OCI-LY3 (cell line): Measurements from ENCODE around the gene DESI1.

Experiments used
- H2AFZ ChIP-seq: fragments of 200-600, 300-600 bp; shearing (Covaris generic); 2 replicates; pipeline ENCODE4 v1.6.0; 2014; ENCODE audit warnings: antibody characterized with exemption, low read depth, low read length
- H3K27ac ChIP-seq: fragments of 200-600, 300-600 bp; sonication (generic); 2 replicates; pipeline ENCODE4 v1.5.1; 2014; ENCODE audit warnings: mild to moderate bottlenecking, low read length, moderate library complexity, mixed read lengths
- H3K27me3 ChIP-seq: fragments of 200-600, 300-600 bp; sonication (generic); 2 replicates; pipeline ENCODE4 v1.6.1; 2014; ENCODE audit warnings: low read depth, low read length, mixed read lengths
- H3K36me3 ChIP-seq: fragments of 200-600, 300-600 bp; sonication (generic); replicated peaks from 2 replicates; pipeline ENCODE3; 2014; ENCODE audit warnings: low read depth, low read length, mixed read lengths
- H3K4me1 ChIP-seq: fragments of 300-600, 200-600 bp; sonication (generic); 2 replicates; pipeline ENCODE4 v1.6.1; 2014; ENCODE audit warnings: low read length, mixed read lengths
- H3K4me2 ChIP-seq: fragments of 200-600, 300-600 bp; sonication (generic); 2 replicates; pipeline ENCODE4 v1.6.1; 2014; ENCODE audit warnings: low read length, mixed read lengths
- H3K4me3 ChIP-seq: fragments of 300-600, 200-600 bp; sonication (generic); 2 replicates; pipeline ENCODE4 v1.5.1; 2014; ENCODE audit warnings: antibody characterized with exemption, mild to moderate bottlenecking, low read length, moderate library complexity
- H3K79me2 ChIP-seq: fragments of 300-600, 200-600 bp; shearing (Covaris generic); 2 replicates; pipeline ENCODE4 v1.6.1; 2014; ENCODE audit warnings: mild to moderate bottlenecking, low read length, mixed read lengths
- H3K9ac ChIP-seq: fragments of 300-600, 200-600 bp; shearing (Covaris generic); 2 replicates; pipeline ENCODE4 v1.6.0; 2014; ENCODE audit warnings: mild to moderate bottlenecking, low read length, moderate library complexity
- H3K9me3 ChIP-seq: fragments of 200-600, 300-600 bp; shearing (Covaris generic); 2 replicates; pipeline ENCODE4 v1.6.1; 2014; ENCODE audit warnings: low read length, mixed read lengths; ENCODE audit not compliant: insufficient read depth
- H4K20me1 ChIP-seq: fragments of 200-600, 300-600 bp; sonication (generic); 2 replicates; pipeline ENCODE4 v1.6.1; 2016; ENCODE audit warnings: low read length, mixed read lengths; ENCODE audit not compliant: insufficient read depth
- EZH2phosphoT487 ChIP-seq: fragments of 200-600 bp; shearing (Covaris generic); IDR thresholded peaks from 2 replicates; pipeline ENCODE4 v1.6.1; 2018; ENCODE audit warnings: antibody characterized with exemption, mixed run types, low read depth
- TF ChIP-seq, protein P1 (sequence below): fragments of 200-600, 300-600 bp; sonication (generic); IDR thresholded peaks from 2 replicates; pipeline ENCODE4 v1.5.1; 2014; ENCODE audit warnings: antibody characterized with exemption, low read length, low read depth

Gene DESI1

DNA sequence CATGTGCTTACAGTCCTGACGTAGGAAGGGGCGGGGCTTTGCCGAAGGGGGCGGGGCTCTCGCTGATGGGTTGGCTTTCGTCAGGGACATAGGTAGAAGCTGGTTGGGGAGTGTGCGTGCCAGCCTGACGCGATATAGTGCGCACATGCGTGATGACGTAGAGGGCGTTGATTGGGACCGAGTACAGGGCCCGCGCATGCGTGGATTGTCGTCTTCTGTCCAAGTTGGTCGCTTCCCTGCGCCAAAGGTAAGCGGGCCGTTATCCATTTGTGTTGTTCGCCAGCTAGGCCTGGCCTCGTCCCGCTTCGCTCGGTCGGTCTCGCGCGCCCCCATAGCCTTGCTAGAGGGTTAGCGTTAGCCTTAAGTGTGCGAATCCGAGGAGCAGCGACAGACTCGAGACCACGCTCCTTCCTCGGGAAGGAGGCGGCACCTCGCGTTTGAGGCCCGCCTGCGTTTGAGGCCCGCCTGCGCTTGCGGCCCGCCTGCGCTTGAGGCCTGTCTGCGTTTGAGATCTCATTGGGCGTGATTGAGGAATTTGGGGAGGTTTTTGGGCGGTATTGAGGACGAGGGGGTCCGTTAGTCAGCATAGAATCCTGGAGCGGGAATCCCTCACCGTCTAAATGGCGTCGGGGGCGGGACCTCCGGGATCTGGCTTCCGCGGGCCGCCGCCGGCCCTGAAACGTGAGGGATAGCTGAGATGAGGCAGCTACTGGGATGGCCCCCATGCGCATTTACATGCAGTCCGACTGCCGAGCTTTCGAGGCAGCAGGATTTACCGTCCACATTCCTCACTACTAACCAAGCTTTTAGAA lies 462 bp upstream of the DESI1 start, which contains the start of gene XRCC6:
XRCC6 (plus strand) TSS at position 197 of the 812 bp plus-strand sequence. CDS start 710 bp downstream, outside the sequence.
- H2AFZ ChIP-seq = peak within 1 kb of the TSS; percentile 29; the same call in 1 of the 2 replicates

DNA sequence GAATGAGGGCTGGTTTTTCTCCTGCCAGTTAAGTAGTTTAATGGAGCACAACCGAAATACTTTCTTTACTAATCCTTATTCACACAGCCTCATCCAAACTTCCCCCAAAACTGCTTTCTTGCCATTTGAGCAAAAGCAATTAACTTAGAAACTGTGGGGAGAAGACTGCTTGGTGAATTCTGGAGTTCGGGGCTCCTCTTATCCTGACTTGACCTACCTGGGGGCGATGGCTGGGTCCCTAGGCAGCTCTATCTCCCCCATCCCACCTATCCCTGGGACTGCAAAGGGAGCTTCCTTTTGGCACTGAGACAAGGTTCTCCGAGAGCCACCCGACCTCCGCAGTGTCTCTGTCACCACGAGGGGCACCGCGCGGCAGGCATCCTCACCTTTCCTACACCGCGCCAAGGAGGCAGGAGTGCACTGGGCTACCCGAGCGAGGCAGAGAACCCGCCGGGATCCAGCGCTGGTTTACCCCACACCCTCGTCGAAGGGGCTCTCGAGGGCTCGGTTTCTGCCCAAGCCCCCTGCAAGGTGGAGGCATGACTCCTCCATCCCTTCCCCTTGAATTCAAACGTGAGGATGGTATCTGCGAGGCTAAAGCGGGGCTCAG lies 759 bp downstream of the DESI1 start:
- H3K9me3 ChIP-seq = no peaks in the 10 kb centered on the region
- peak overlapping the region; percentile 80 for H3K4me3 ChIP-seq
- no peak overlapping the region; the same call in 1 of the 2 replicates for H2AFZ ChIP-seq
- peak overlapping the region; percentile 90 for H3K9ac ChIP-seq
- H3K79me2 ChIP-seq = peaks cover 91% of the 10 kb centered on the region
- H3K4me1 ChIP-seq = peaks cover 19% of the 10 kb centered on the region
- peaks cover 14% of the 10 kb centered on the region for H3K36me3 ChIP-seq
- no peaks in the 10 kb centered on the region for H3K27me3 ChIP-seq
- peak overlapping the region; percentile 91 for H3K4me2 ChIP-seq
- H4K20me1 ChIP-seq = peaks cover 22% of the 10 kb centered on the region
- peak overlapping the region; percentile 73 for H3K27ac ChIP-seq
- TF ChIP-seq, protein P1, sequence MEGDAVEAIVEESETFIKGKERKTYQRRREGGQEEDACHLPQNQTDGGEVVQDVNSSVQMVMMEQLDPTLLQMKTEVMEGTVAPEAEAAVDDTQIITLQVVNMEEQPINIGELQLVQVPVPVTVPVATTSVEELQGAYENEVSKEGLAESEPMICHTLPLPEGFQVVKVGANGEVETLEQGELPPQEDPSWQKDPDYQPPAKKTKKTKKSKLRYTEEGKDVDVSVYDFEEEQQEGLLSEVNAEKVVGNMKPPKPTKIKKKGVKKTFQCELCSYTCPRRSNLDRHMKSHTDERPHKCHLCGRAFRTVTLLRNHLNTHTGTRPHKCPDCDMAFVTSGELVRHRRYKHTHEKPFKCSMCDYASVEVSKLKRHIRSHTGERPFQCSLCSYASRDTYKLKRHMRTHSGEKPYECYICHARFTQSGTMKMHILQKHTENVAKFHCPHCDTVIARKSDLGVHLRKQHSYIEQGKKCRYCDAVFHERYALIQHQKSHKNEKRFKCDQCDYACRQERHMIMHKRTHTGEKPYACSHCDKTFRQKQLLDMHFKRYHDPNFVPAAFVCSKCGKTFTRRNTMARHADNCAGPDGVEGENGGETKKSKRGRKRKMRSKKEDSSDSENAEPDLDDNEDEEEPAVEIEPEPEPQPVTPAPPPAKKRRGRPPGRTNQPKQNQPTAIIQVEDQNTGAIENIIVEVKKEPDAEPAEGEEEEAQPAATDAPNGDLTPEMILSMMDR = peak; percentile 13
- no peak for TF ChIP-seq EZH2phosphoT487

More for the DNA sequence above, 462 bp upstream of the DESI1 start, which contains the start of gene XRCC6:
- Histone ChIP-seq H3K79me2 (peaks cover 89% of the 10 kb centered on the region), H3K4me2 (peak within 1 kb of the TSS; percentile 94), H3K9me3 (no peaks in the 10 kb centered on the region), H3K4me3 (peak within 1 kb of the TSS; percentile 80), H4K20me1 (peaks cover 21% of the 10 kb centered on the region), H3K27me3 (no peaks in the 10 kb centered on the region), H3K4me1 (peaks cover 19% of the 10 kb centered on the region), H3K36me3 (peaks cover 19% of the 10 kb centered on the region), H3K9ac (peak within 1 kb of the TSS; percentile 90), H3K27ac (peak within 1 kb of the TSS; percentile 73)
- TF ChIP-seq EZH2phosphoT487 = no peak
- TF ChIP-seq, protein P1 = no peak

DNA sequence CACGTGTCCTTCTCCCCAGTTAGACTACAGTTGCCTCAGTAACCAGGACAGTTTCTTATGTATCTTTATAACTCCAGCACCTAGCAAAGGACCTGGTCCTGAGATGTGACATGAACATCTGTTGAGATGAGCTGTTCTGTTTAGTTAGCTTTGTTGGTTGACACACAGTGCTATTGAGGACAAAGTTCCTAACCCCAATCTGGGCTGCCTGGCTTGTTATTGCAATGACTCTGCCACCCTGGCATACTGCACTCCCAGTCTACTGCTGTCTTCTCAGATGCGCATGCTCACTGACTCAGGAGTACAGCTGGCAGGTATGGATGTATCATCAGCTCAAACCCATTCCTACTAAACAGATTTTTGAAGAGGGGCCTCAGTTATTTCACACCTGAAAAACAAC lies 7.4 kb downstream of the DESI1 start:
- TF ChIP-seq, protein P1 = no peak
- TF ChIP-seq EZH2phosphoT487 = no peak
- H3K79me2 ChIP-seq = peaks cover 49% of the 10 kb centered on the region
- H3K9ac ChIP-seq = no peak overlapping the region
- peaks cover 2% of the 10 kb centered on the region for H3K4me1 ChIP-seq
- peaks cover 28% of the 10 kb centered on the region for H3K36me3 ChIP-seq
- no peak overlapping the region for H3K4me3 ChIP-seq
- no peak overlapping the region for H2AFZ ChIP-seq
- H4K20me1 ChIP-seq = peaks cover 30% of the 10 kb centered on the region
- H3K9me3 ChIP-seq = no peaks in the 10 kb centered on the region
- H3K27me3 ChIP-seq = no peaks in the 10 kb centered on the region
- H3K4me2 ChIP-seq = no peak overlapping the region
- H3K27ac ChIP-seq = no peak overlapping the region
